IgD-negative memory B cell (primary cell): ENCODE data around the gene RMDN2. TPM values are rescaled to one million over a fixed set of nuclear protein-coding genes. Genes with fewer than 3 reads are reported as not detected.
"Not testable (repeated sequence)": the region's sequence is repeated elsewhere in the genome, so short reads cannot be mapped to it uniquely, and the experiment has no call there.

Experiments
- H3K27ac Mint-ChIP-seq, 3 donors: one replicate each; pipeline ENCODE4 v1.8.0; 2020 to 2022; ENCODE audit warnings: mild to moderate bottlenecking in 3 of 3, mixed read lengths in 3 of 3, moderate library complexity in 1 of 3
- H3K27me3 Mint-ChIP-seq: one replicate; pipeline ENCODE4 v1.8.0; 2021; ENCODE audit warnings: mixed read lengths
- H3K36me3 Mint-ChIP-seq: one replicate; pipeline ENCODE4 v1.8.0; 2020; ENCODE audit warnings: mild to moderate bottlenecking, mixed read lengths
- H3K4me1 Mint-ChIP-seq, 3 donors: one replicate each; pipeline ENCODE4 v1.8.0; 2020 to 2022; ENCODE audit warnings: mixed read lengths in 3 of 3, mild to moderate bottlenecking in 1 of 3
- H3K4me3 Mint-ChIP-seq, 4 donors: one replicate each; pipeline ENCODE4 v1.8.0; 2020 to 2022; ENCODE audit warnings: mild to moderate bottlenecking in 4 of 4, mixed read lengths in 4 of 4, moderate library complexity in 3 of 4
- H3K9me3 Mint-ChIP-seq, 3 donors: one replicate each; pipeline ENCODE4 v1.8.0; 2020 to 2021; ENCODE audit warnings: mixed read lengths in 3 of 3, mild to moderate bottlenecking in 1 of 3
- polyA plus RNA-seq: library from polyadenylated mRNA; unstranded; fragments of 300-500 nt; fragmentation: Illumina TruSeq; gene quantifications from one replicate; pipeline ENCODE4 v1.2.3, GENCODE V29; 2021

Gene RMDN2
- polyA plus RNA-seq, 1 donor from 2014 or later = 9.8 TPM

DNA sequence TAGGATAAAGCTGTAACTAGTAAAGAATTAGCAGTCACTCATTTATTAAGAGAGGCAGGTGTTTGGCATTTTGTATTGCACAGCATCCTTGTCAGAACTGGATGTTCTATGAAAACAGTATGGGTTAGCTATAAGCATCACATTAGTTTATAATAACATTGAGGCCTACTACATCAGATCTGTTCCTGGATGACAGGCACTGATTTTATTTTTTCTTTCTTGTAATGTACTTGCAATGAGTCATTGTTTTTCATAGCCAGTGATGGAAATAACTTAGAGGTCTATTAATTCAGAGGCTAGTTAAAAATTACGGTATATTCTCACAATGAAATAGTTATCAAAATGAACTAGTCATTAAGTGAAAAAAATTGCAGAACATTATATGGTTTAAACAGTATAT, 13.0 kb upstream of the RMDN2 start:
- H3K9me3 Mint-ChIP-seq = no peaks in the 10 kb centered on the region
- no peak overlapping the region for H3K27ac Mint-ChIP-seq
- H3K36me3 Mint-ChIP-seq = no peaks in the 10 kb centered on the region
- H3K4me3 Mint-ChIP-seq = no peak overlapping the region
- no peaks in the 10 kb centered on the region for H3K4me1 Mint-ChIP-seq
- no peaks in the 10 kb centered on the region for H3K27me3 Mint-ChIP-seq

DNA sequence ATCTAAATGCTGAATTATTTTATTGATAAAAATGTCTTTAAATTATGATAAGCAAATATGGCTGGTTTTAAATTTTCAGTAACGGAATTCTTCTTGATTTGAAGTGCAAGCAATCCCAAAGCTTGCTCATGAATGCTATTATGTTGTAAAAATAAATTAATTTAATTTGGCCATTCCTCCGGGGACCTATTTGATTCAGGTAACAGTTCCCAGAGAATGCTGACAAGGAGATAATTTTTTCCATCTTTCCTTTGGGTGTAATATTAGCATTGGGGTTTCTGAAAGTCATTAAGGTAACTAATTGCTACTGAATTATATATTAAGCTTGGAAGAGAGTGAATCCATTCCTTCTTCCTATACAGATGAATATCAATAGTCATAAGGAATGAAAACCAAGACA, 12.5 kb upstream of the RMDN2 start:
- H3K27ac Mint-ChIP-seq = no peak overlapping the region
- no peaks in the 10 kb centered on the region for H3K27me3 Mint-ChIP-seq
- no peak overlapping the region for H3K4me3 Mint-ChIP-seq
- no peaks in the 10 kb centered on the region for H3K4me1 Mint-ChIP-seq
- H3K36me3 Mint-ChIP-seq = no peaks in the 10 kb centered on the region
- no peaks in the 10 kb centered on the region for H3K9me3 Mint-ChIP-seq

DNA sequence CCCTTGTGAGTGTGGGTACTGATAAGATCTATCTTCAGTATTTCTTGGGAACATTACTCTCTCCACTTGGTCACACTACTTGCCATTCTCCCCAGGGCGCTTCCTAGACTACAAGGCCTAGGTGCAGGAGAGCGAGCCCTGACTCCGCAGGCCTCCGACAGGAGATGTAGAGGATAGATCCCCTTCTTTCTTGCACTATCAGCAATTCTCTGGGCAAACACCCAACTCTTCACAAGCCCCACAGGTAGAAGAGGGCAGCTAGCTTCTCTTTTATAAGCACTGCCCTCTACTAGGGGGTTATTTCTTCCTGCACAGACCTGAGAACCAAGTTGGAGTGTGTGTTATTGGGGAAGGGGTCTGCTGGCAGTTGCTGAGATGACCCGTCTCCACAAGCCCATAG, 10.7 kb upstream of the RMDN2 start:
- Mint-ChIP-seq H3K36me3 (no peaks in the 10 kb centered on the region), H3K27me3 (no peaks in the 10 kb centered on the region), H3K27ac (no peak overlapping the region), H3K4me3 (no peak overlapping the region), H3K9me3 (no peaks in the 10 kb centered on the region), H3K4me1 (no peaks in the 10 kb centered on the region)

GRCh38 chr2:37915773-37916172, 9.3 kb upstream of the RMDN2 start:
- H3K27me3 Mint-ChIP-seq = no peaks in the 10 kb centered on the region
- no peaks in the 10 kb centered on the region for H3K9me3 Mint-ChIP-seq
- H3K4me3 Mint-ChIP-seq = no peak overlapping the region
- no peaks in the 10 kb centered on the region for H3K4me1 Mint-ChIP-seq
- no peak overlapping the region for H3K27ac Mint-ChIP-seq
- no peaks in the 10 kb centered on the region for H3K36me3 Mint-ChIP-seq

DNA sequence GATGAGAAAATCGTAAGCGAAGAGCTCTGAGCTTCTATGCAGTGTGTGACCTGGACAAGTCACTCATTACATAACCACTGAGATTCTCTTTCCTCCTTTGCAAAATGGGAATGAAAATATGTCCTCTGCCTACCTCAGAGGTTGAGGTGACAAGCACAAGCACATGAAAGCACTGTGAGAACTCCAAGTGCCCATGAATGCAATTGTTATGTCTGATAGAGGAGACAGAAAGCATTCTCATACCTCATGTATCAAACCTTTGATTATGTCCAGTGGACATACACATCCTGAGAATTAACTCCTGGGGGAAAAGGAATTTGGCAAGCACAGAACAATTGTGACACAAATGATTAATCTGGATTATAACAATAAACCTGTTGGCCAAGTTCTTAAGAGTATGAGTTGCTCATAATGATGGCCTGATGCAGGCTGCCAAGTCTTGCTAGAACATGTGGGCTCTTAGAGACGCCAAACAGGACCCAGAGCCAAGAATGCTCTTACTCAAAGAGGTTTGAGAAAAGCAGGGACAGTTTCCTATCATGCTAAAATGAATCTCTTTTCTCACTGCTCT, 8.5 kb upstream of the RMDN2 start:
- Mint-ChIP-seq H3K27ac (no peak overlapping the region), H3K27me3 (no peaks in the 10 kb centered on the region), H3K36me3 (no peaks in the 10 kb centered on the region), H3K4me1 (no peaks in the 10 kb centered on the region), H3K9me3 (no peaks in the 10 kb centered on the region), H3K4me3 (no peak overlapping the region)

GRCh38 chr2:37917281-37918228, 7.5 kb upstream of the RMDN2 start:
- Mint-ChIP-seq H3K9me3 (no peaks in the 10 kb centered on the region), H3K27me3 (no peaks in the 10 kb centered on the region), H3K4me3 (no peak overlapping the region), H3K36me3 (no peaks in the 10 kb centered on the region), H3K27ac (no peak overlapping the region), H3K4me1 (no peaks in the 10 kb centered on the region)

DNA sequence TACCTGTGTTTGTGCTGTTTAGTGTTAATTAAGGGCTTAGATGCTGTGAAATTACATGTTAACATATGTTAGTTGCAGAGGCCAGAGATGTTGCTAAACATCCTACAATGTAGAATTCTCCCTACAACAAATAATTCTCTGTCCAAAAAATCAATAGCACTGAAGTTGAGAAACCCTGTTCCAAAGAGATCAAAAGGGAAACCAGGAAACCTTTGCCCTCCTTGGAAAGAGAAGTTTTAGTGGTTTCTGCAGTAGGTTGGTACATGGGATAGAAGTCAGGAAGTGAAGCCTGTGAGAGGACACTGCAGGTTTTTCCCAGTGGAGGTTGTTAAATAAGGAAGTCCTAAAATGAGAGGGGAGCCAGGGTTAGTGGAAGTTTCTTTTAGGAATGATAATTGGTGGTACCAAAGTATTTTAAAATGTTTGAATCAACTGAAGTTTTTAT, 6.3 kb upstream of the RMDN2 start:
- no peaks in the 10 kb centered on the region for H3K36me3 Mint-ChIP-seq
- no peaks in the 10 kb centered on the region for H3K9me3 Mint-ChIP-seq
- peak overlapping the region in 1 of 4 donors; percentile 31 for H3K4me3 Mint-ChIP-seq
- peaks cover 0 to 3% (median 2%) of the 10 kb centered on the region in 3 donors for H3K4me1 Mint-ChIP-seq
- no peaks in the 10 kb centered on the region for H3K27me3 Mint-ChIP-seq
- H3K27ac Mint-ChIP-seq = no peak overlapping the region

- H3K4me1 Mint-ChIP-seq = peaks cover 4 to 9% (median 9%) of the 10 kb centered on the region in 3 donors
- no peaks in the 10 kb centered on the region for H3K9me3 Mint-ChIP-seq
- H3K36me3 Mint-ChIP-seq = no peaks in the 10 kb centered on the region
- no peak overlapping the region for H3K27ac Mint-ChIP-seq
- H3K4me3 Mint-ChIP-seq = peak overlapping the region in 1 of 4 donors; percentile 18
- H3K27me3 Mint-ChIP-seq = no peaks in the 10 kb centered on the region
These were observed 5.5 kb upstream of the RMDN2 start for GRCh38 chr2:37919631-37920032.

- Mint-ChIP-seq H3K4me3 (no peak overlapping the region), H3K36me3 (no peaks in the 10 kb centered on the region), H3K27me3 (no peaks in the 10 kb centered on the region), H3K27ac (no peak overlapping the region), H3K9me3 (no peaks in the 10 kb centered on the region), H3K4me1 (peaks cover 6 to 13% (median 11%) of the 10 kb centered on the region in 3 donors)
These were observed 4.5 kb upstream of the RMDN2 start for GRCh38 chr2:37920570-37920969.

- H3K27ac Mint-ChIP-seq = peak overlapping the region in 1 of 3 donors; percentile 39
- peaks cover 8 to 13% (median 12%) of the 10 kb centered on the region in 3 donors for H3K4me1 Mint-ChIP-seq
- no peaks in the 10 kb centered on the region for H3K36me3 Mint-ChIP-seq
- no peaks in the 10 kb centered on the region for H3K27me3 Mint-ChIP-seq
- H3K9me3 Mint-ChIP-seq = no peaks in the 10 kb centered on the region
- peak overlapping the region in 1 of 4 donors; percentile 15 for H3K4me3 Mint-ChIP-seq
These were observed 3.3 kb upstream of the RMDN2 start for GRCh38 chr2:37921781-37922180.

DNA sequence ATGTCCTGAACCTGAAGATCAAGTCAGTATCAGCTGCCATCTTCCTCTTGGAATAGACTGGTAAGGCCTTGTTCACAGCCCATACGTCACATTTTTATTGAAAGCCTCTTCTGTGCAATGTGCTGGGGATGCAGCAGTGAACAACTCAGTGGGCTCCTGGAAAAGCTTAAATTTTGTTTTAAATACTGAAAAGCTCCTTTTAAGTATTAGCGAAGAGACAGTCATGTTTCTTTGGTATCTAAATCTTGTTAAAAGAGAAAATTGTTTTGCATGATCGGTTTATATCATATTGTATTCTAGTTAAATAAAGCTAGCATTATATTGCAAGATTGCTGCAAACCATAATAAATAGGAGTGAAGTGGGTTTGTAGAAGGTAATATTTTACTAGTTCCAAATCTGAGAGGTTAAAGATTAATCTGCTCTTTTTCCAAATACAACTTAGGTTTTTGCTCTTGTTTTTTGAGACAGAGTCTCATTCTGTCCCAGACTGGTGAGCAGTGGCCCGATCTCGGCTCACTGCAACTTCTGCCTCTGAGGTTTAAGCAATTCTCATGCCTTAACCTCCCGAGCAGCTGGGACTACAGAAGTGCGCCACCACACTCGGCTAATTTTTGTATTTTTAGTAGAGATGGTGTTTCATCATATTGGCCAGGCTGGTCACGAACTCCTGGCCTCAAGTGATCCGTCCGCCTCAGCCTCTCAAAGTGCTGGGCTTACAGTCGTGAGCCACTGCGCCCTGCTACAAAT, 1.6 kb upstream of the RMDN2 start:
- Mint-ChIP-seq H3K27ac (peak overlapping the region in 2 of 3 donors; percentile 21 to 60), H3K4me3 (peak overlapping the region; percentile 23 to 98 (median 94)), H3K4me1 (peaks cover 8 to 28% (median 21%) of the 10 kb centered on the region in 3 donors), H3K36me3 (no peaks in the 10 kb centered on the region), H3K27me3 (no peaks in the 10 kb centered on the region), H3K9me3 (no peaks in the 10 kb centered on the region)

DNA sequence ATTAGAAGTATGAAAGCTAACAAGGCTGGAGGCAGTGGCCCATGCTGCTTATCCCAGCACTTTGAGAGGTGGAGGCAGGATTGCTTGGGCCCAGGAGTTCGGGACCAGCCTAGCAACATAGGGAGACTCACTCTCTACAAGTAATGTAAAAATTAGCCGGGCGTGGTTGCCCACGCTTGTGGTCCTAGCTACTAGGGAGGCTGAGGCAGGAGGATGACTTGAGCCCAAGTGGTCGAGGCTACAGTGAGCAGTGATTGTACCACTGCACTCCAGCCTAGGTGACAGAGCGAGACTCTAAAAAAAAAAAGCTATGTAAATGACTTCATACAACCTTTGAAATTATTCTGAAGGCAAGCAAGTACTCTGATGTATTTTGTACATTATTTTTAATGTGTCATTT, 1.5 kb downstream of the RMDN2 start:
- Mint-ChIP-seq H3K27me3 (no peaks in the 10 kb centered on the region), H3K4me3 (no peak overlapping the region), H3K27ac (no peak overlapping the region), H3K9me3 (peaks cover 0 to 2% (median 0%) of the 10 kb centered on the region in 3 donors), H3K36me3 (peaks cover 13% of the 10 kb centered on the region), H3K4me1 (peaks cover 19 to 48% (median 37%) of the 10 kb centered on the region in 3 donors)

DNA sequence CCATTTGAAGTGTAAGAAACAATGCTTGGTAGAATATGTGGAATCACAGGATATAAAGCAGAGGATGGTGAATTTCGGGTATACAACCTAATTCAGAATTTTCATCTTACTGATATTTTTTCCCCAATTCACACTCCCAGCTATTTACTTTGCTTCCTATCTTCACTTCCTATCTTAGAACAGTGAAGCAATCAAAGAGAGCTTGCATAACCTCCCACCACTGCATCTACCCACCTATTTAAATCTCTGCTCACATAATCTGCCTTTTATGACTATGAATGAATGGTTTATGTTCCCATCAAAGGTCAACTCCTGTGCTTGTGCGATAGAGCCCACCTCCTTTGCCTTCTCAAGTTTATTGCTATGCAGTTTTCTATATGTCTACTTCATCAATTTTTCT, 3.3 kb downstream of the RMDN2 start:
- peaks cover 20 to 50% (median 37%) of the 10 kb centered on the region in 3 donors for H3K4me1 Mint-ChIP-seq

GRCh38 chr2:37930392-37930791, 5.3 kb downstream of the RMDN2 start:
- Mint-ChIP-seq H3K36me3 (peaks cover 14% of the 10 kb centered on the region), H3K27ac (peak overlapping the region in 1 of 3 donors; percentile 48), H3K4me1 (peaks cover 28 to 54% (median 43%) of the 10 kb centered on the region in 3 donors), H3K4me3 (peak overlapping the region in 1 of 4 donors; percentile 37)
- H3K27me3 Mint-ChIP-seq, H3K9me3 Mint-ChIP-seq: not testable (repeated sequence)

More for the DNA sequence above, 3.3 kb downstream of the RMDN2 start:
- Mint-ChIP-seq H3K27ac (peak overlapping the region in 2 of 3 donors; percentile 10 to 80), H3K4me3 (peak overlapping the region in 1 of 4 donors; percentile 74), H3K9me3 (peaks cover 0 to 2% (median 0%) of the 10 kb centered on the region in 3 donors), H3K27me3 (no peaks in the 10 kb centered on the region), H3K36me3 (peaks cover 14% of the 10 kb centered on the region)

GRCh38 chr2:37932873-37933272, 7.8 kb downstream of the RMDN2 start:
- H3K9me3 Mint-ChIP-seq, H3K27ac Mint-ChIP-seq, H3K27me3 Mint-ChIP-seq, H3K4me3 Mint-ChIP-seq: not testable (repeated sequence)
- peaks cover 18% of the 10 kb centered on the region for H3K36me3 Mint-ChIP-seq
- H3K4me1 Mint-ChIP-seq = peaks cover 45 to 69% (median 61%) of the 10 kb centered on the region in 3 donors
